SKM-1 (cell line): ENCODE data around the gene PTPN1.
A peak's percentile ranks its signal among the peaks of the same experiment; 100 is the strongest.
"Not testable (repeated sequence)": the region's sequence is repeated elsewhere in the genome, so short reads cannot be mapped to it uniquely, and the experiment has no call there.

Experiments
- DNase-seq: peaks from one replicate; lab custom pipeline; 2025; ENCODE audit not compliant: unreplicated experiment; lab: John Stamatoyannopoulos, UW

Gene PTPN1

DNA sequence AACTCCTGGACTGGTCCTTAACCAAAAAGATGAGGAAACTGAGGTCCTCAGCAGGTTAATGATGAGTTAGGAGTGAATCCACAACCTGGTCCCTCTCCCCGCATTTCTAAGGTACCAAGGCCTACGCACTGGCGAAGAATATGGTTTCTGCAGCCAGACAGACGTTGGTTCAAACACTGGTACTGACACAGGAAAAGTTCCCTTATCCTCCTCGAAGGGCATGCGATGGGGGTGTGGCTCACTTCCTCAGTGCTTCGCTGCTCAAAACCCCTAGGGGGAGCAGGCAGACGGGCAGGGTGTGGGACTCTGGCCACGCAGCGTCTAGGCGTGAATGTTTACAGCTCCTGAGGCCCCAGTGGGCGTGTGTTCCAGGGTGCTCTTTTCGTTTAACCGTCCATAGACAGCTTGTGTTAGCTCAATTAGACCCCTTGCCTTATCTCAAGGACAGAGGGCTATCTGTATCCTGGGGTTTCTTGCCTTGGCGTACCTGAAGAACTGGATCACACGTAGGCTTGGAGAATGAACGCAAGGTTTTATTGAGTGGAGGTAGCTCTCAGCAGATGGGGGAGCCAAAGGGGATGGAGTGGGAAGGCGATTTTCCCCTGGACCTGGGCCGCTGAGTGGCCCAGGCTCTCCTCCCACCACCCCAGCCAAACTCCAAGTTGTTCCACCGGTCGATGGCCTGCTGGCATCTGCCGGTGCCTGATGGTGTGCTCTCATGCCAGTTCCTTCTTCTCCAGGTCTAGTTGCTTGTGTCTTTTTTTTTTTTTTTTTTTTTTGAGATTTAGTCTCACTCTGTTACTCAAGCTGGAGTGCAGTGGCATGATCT, 31.8 kb upstream of the PTPN1 start:
- DNase-seq: peak; percentile 48

DNA sequence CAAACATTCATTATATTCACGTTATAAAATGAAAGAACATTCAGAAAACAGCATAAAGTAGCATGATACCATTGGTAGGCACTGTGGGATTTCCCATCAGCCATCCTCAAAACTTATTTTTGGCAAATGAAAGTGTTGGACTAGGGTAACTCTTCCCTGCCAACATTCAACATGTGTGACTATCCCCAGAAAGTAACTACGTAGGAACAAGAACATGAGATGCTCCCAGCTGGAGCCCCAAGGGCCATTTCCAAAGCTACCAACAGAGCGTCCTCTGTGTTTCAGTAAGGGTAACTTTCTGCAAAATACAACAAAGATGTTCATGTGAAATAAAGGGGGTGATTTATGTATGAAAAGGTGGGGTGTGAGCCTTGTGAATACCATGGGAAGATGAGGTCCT, 28.4 kb upstream of the PTPN1 start:
- no peak for DNase-seq

DNA sequence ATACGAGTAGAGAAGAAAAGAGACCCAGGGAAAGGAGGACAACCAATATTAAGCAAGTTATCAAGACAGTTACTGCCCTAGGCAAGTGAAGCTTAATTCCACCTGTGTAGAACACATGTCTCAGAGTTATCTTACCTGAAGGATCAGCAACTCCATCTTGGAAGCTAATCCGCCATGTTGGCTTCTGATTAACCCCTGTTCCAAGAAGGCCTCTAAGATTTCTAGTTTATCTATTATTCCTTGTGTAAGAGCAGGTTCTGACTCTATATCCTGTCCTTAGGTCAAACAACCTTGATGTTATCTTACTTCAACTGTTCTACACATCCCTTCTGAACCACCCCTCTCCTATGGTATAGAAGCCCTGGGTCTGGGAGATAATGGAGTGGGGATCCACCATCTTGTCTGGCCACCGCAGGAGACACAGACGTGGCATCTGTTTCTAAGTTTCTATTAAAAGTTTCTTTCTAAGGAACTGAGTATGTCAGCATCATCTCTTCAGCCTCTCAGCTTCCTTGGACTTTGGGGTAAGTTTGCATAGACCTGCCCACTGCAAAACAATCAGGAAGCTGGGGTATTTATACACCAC, 27.7 kb upstream of the PTPN1 start:
- DNase-seq: no peak

DNA sequence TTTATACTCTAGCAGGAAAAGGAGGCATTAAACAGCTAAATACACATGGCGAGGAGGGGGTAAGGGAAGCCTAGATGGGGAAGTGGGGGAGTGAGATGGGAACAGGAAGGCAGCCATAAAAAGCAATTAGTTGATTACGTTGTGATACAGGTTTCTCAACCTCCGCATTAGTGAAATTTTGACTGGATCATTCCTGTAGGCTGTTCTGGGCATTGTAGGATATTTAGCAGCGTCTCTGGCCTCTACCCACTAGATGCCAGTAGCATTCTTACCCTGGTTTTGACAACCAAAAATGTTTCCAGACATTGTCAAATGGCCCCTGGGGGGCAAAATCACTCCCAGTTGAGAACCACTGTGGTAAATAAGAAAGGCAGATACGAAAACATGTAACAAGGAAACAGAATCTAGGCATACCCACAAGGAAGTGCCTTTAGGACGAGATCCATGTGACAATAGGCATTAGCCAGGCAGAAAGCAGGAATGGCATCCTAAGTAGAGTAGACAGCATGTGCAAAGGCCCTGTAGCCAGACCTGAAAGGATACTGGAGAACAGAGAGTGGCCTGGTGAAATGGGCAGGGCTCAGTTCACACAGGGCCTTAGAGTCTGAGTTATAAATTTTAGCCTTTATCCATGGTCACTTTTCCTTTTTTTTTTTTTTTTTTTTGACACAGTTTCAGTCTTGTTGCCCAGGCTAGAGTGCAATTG, 25.8 kb upstream of the PTPN1 start:
- no peak for DNase-seq

DNA sequence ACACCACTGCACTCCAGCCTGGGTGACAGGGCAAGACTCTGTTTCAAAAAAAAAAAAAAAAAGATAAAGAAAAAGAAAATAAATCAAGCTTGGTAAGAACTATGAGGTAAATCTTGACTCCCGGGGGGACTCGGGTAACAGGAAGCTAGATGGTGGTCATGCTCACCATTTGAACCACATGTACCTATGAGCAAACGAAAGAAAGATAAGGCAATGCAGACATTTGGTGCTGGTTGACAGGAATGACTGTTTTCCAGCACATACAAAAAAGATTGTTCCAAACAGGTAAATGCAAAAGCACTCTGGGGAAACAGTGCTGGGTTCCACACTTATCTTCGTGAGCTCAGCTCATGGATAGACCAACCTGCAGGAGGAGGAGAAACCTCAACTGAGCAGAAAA, 22.8 kb upstream of the PTPN1 start:
- DNase-seq: no peak

DNA sequence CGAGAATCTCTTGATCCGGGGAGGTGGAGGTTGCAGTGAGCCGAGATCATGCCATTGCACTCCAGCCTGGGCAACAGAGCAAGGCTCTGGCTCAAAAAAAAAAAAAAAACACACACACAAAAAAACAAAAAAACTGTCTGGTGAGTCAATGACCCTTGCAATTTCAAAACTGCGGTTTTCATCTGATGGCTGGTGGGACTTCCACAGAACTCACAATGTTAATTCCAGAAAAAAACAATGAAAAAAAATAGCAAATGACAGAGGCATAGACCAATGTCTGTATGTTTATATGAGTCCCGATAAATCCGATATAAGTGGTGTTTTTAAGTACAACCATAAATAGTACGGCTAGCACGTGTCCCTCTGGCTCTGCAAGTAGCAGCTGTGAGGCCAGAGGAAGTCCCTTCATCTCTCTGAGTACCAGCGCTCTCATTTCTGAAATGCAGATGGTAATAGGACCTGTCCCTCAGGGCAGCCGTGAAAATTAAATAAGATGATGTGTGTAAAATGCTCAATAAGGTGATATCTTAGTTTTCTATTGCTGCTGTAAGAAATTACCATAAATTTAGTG, 21.9 kb upstream of the PTPN1 start:
- DNase-seq: no peak

DNA sequence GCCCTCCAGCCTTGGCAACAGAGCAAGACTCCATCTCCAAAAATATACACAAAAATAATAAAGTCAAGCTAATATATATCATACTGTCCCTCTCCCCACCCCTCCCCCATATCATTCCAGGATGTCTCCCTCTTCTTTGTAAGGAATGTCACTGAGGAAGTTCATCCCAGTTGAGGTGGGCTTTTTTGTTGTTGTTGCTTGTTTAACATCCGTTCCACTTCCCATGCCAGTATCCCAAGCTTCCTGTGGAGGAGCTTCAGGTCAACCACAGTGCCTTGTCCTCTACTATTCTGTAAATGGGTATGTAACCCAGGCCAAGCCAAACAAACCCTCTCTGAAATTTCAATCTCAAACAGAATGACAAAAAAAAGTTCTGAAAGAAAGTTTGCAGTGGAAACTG, 19.0 kb upstream of the PTPN1 start:
- DNase-seq: no peak

DNA sequence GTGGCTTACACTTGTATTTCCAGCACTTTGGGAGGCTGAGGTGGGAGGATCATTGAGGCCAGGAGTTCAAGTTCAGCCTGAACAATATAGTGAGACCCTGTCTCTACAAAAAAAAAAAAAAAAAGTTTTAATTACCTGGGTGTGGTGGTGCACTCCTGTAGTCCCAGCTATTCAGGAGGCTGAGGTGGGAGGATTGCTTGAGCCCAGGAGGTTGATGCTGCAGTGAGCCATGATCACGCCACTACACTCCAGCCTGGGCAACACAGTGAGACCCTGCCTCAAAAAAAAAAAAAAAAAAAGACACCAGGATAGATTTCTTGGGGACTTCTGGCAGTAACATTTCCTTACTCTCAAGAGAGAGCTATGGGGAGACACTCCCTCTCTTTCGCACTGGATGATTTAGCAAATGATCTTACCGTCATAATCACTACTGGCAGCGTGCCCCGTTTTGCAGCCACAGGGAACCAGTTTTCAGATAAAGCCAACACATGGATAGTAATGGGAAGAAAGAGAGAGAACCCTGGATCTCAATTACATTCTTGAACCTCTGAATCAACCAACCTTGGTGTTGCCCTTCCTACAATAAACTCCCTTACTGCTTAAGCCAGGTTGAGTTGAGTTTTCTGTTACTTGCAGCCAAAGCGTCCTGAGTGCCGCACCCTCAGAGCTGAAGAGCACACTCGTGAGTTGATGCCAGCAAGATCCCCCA, 18.1 kb upstream of the PTPN1 start:
- DNase-seq: no peak

DNA sequence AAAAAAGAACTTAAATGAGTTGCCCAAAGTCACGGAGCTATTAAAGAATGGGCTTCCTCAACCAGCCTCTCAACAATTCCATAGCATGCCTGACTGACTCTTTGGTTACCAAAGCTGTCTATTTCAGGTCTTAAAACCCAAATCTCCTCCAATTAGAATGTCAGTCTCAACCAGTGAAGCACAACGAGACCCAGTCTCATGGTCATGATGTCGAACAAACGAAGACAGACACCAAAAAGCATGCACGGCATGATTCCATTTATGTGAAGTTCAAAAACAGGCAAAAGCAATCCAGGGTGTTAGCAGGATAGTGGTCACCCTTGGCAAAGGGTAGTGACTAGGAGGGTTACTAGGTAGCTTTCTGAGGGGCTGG, 16.3 kb upstream of the PTPN1 start:
- no peak for DNase-seq

DNA sequence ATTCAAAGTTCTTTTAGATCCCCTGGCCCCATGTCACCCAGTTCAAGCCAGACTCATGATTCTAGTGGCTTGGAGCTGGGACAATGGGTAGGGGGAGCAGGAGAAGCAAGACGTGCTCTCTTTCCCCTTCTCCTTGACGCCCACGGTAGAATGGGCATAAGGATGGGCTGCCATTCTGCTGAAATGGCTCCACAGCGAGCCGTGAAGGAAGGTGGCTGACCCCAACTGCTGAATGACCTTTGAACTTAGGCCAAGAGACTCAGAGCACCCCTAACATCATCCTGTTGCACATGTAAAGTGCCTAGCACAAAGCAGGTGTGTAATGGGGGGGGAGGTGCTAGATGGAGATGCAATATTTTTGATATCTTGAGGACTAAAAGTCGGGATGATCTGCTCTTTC, 15.8 kb upstream of the PTPN1 start:
- no peak for DNase-seq

DNA sequence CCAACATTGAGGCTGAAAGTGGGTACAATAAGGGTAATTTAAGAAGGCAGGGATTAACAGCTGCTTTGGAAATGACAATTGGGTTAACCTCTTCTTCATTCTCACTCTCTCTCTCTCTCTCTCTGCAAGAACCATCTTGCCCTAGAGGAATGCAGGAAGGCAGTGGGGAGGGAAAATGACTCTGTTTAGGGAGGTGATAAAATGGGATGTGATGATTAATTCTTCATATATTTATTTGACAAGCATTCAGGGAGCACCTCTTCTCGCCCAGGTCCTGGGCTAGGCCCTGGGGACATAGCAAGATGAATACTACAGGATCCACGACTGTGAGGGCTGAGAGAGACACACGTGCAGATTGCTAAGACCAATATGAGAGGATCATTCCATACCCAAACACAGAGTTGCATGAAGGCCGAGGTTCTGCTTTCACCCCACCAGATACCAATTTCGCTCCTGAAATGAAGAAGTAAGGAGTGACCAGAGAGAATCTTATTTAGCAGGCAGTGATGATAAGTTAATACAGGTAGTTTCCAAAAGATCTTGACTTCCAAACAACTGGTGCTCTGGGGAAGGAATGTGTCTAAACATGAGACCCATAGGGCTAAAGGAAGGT, 13.3 kb upstream of the PTPN1 start:
- no peak for DNase-seq

DNA sequence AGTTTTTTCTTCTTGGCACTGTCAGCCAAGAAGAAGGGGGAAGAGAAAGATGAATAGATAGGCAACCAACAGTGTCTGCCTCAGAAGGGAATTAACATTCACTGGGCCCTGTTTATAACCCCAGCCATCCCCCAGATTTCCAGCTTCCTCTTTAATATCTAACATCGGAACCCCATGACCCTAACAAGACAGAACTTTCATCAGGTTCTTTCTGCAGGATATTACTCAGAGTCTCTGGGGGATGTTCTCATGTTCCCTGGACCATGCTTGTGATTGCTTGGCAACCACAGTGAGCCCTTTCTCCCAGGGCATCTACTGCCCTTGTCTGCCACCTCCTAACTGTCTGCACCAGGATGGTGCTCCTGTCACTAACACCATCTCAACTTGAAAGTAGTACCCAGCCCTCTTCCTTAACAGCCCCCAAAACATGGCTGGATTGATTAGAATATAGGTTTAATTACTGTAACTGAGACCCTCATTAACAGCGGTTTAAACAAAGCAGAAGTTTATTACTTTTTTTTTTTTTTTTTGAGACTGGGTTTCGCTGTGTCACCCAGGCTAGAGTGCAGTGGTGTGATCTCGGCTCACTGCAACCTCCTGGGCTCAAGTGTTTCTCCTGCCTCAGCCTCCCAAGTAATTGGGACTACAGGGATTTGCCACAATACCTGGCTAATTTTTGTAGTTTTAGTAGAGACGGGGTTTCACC, 12.0 kb upstream of the PTPN1 start:
- DNase-seq: no peak

DNA sequence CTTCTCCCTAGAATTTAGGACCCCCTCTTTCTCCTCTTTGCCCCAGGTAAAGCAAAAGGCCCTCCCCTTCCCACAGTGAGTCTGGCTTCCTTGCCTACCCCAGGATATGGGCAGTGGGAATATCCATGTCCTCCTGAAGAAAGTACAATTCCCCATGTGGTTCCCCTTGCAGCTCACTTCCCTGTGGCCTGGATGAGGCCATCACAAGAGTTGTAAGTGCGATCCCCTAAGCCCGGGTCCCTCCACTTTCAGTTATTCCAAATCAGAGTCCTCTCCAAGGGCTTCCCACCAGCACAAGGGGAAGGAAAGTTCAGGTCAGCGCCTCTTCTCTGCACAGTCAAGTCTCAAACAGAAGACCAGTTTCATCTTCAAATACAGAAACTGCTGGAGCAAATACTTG, 10.2 kb upstream of the PTPN1 start:
- no peak for DNase-seq

DNA sequence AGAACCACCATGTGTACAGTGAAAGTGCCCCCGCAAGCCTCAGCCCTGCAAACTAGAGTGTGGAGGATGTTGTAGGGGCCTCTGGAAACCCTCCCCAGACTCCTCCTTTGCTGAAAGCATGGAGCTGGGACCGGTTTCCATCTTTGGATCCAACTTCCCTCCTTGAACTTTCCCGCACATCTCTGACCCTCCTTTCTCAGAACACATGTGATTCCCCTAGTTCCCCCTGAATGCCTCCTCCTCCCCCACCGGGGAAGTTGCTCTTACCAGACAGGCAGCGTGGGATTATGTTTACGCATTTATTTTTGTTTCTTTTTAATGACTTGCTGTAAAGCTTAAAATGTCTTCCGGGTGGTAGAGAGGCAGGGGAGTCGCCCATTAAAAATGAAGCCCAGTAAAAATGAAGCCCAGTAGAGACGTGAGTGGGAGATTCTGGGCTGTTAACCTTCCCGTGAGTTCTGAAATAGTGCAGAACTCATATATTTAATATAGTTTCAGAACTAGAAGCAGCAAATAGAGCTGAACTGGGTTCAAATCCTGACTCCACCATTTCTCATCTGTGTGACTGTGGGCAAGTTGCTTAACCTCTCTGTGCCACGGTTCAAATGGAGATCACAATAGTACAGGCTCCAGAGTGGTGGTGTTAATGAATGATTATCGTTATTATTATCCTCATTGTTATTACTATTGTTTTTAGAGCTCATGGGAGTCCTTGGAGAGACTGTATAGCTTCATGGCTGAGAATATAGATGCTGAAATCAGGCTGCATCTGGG, 8.0 kb upstream of the PTPN1 start:
- no peak for DNase-seq

DNA sequence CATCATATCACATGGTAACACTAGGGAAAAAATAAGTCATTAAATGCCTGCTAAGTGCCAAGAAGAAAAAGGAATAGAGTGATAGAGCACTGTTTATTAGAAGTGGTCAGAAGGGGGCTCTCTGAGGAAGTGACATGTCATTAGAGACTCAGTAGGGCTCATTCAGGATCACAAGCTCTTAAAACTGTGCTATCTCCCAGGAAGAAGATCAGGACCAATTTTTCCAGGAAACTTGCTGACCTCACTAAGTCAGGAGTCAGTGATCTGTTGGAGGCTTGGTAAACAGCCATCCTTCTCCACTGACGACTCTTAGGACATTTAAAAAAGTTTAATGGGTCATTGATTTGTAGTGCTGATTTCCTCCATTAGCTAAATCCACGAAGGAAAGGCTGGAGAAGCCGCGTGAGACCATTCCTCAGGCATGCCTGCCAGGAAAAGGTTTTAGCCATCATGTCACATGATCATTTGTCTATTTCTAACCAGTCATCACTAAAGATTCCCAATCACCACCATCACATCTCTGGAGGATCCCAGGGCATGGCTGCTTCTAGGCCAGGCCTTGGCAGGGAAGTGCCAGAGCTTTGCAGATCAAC, 5.9 kb upstream of the PTPN1 start:
- DNase-seq: no peak

DNA sequence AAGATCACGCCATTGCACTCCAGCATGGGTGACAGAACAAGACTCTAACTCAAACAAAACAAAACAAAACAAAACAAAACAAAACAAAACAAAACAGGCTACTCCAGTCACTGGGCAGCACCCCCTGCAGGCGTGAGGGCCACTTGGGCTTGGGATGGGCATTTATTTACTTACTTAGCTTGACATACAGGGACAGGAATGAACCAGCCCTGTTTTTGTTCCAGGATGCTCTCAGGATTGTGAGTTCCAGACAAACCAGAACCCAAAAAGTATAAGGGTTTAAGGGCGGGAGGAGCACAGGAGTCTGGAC, 4.0 kb upstream of the PTPN1 start:
- DNase-seq: no peak

DNA sequence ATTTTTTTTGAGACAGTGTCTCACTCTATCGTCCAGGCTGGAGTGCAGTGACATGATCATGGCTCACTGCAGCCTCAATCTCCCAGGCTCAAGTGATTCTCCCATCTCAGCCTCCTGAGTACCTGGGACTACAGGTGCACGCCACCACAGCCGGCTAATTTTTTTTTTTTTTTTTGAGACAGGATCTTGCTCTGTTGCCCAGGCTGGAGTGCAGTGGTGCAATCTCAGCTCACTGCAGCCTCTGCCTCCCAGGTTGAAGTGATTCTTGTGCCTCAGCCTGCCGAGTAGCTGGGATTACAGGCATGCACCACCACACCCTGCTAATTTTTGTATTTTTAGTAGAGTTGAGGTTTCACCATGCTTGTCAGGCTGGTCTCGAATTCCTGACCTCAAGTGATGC, 2.4 kb upstream of the PTPN1 start:
- DNase-seq: not testable (repeated sequence)

DNA sequence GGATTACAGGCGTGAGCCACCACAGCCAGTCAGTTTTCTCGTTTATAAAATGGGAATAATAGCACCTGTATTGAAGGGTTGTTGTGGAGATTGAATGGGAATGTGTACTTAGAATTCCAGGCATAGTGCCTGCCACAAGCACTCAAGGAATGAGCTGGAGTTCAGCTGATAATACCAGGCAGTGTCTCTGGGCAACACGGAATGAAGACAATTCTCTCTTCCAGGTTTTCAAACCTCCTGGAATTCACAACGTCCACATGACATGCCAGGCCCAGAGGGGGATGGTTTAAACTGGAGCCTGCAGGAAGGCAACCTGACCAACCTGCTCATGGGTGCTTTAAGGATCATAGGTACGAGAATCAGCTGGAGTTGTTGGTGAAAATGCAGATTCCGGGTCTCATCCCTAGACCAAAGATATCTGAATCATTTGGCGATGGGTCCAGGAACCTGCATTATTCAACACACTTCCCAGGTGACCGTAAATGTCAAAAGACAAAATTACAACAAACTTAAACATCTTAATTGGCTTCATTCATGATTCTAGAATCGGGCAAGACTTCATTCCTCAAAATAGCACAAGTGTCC, 1.9 kb upstream of the PTPN1 start:
- DNase-seq: no peak
